ENCODE measurements around the gene ATP2B2. TPM values are rescaled to one million over a fixed set of nuclear protein-coding genes. Genes with fewer than 3 reads are reported as not detected.

Gene ATP2B2
- polyA plus RNA-seq, 4 donors, result 0.39 to 0.55 TPM; not detected in 2

- Histone ChIP-seq H3K36me3 (ENCODE audit: control insufficient read depth in 3 of 3, insufficient read depth in 2 of 3, low read depth in 1 of 3, low read length in 3 of 3) (no peaks in the 10 kb centered on the region), H3K27me3 (ENCODE audit: control insufficient read depth in 3 of 3, insufficient read depth in 3 of 3, low read length in 3 of 3) (peaks cover 0 to 5% (median 0%) of the 10 kb centered on the region in 3 donors), H3K4me1 (ENCODE audit: control insufficient read depth in 3 of 3, insufficient read depth in 2 of 3, low read depth in 1 of 3, low read length in 2 of 3) (no peaks in the 10 kb centered on the region), H3K4me3 (ENCODE audit: low read depth in 1 of 3, low read length in 3 of 3) (no peak overlapping the region), H3K9me3 (ENCODE audit: control insufficient read depth in 2 of 2, insufficient read depth in 1 of 2, low read depth in 1 of 2, low read length in 1 of 2) (no peaks in the 10 kb centered on the region), H3K27ac (ENCODE audit: low read depth in 1 of 3, low read length in 2 of 3) (no peak overlapping the region)
- FAIRE-seq (no peak), DNase-seq (no peak)
- WGBS, 3 donors, result 83 to 90% (median 88%) methylated on average over 22 of the region's 22 CpGs
These were observed 154.9 kb downstream of the ATP2B2 start for GRCh38 chr3:10350324-10350985.

- FAIRE-seq (no peak), DNase-seq (no peak)
- Histone ChIP-seq H3K27me3 (ENCODE audit: control insufficient read depth in 3 of 3, insufficient read depth in 3 of 3, low read length in 3 of 3) (peaks cover 0 to 5% (median 0%) of the 10 kb centered on the region in 3 donors), H3K4me3 (ENCODE audit: low read depth in 1 of 3, low read length in 3 of 3) (no peak overlapping the region), H3K36me3 (ENCODE audit: control insufficient read depth in 3 of 3, insufficient read depth in 2 of 3, low read depth in 1 of 3, low read length in 3 of 3) (no peaks in the 10 kb centered on the region), H3K4me1 (ENCODE audit: control insufficient read depth in 3 of 3, insufficient read depth in 2 of 3, low read depth in 1 of 3, low read length in 2 of 3) (no peaks in the 10 kb centered on the region), H3K9me3 (ENCODE audit: control insufficient read depth in 2 of 2, insufficient read depth in 1 of 2, low read depth in 1 of 2, low read length in 1 of 2) (no peaks in the 10 kb centered on the region), H3K27ac (ENCODE audit: low read depth in 1 of 3, low read length in 2 of 3) (no peak overlapping the region)
- WGBS, 3 donors, result 85 to 92% (median 87%) methylated on average over 9 to 10 of the region's 10 CpGs
These were observed 155.6 kb downstream of the ATP2B2 start for GRCh38 chr3:10349801-10350200.

DNA sequence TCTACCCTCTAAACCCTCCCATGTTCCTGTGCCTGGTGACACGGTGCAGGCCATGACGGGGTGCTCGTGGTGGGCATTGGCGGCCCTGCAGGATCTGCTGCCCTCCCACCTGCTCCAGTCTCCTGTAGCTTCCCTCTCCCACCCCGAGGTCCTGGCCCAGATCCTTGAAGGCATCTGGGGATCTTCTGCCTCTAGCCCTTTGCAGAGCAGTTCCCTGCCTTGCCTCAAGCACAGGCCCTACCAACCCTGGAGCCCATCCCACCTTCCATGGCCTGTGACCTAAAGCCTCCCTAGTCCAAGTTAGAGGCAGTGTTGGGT is 157.0 kb downstream of the ATP2B2 start:
- Histone ChIP-seq H3K36me3 (ENCODE audit: control insufficient read depth in 3 of 3, insufficient read depth in 2 of 3, low read depth in 1 of 3, low read length in 3 of 3) (no peaks in the 10 kb centered on the region), H3K4me3 (ENCODE audit: low read depth in 1 of 3, low read length in 3 of 3) (no peak overlapping the region), H3K9me3 (ENCODE audit: control insufficient read depth in 2 of 2, insufficient read depth in 1 of 2, low read depth in 1 of 2, low read length in 1 of 2) (no peaks in the 10 kb centered on the region), H3K27ac (ENCODE audit: low read depth in 1 of 3, low read length in 2 of 3) (no peak overlapping the region), H3K4me1 (ENCODE audit: control insufficient read depth in 3 of 3, insufficient read depth in 2 of 3, low read depth in 1 of 3, low read length in 2 of 3) (no peaks in the 10 kb centered on the region), H3K27me3 (ENCODE audit: control insufficient read depth in 3 of 3, insufficient read depth in 3 of 3, low read length in 3 of 3) (peaks cover 0 to 3% (median 0%) of the 10 kb centered on the region in 3 donors)
- no peak for DNase-seq
- 78 to 85% (median 82%) methylated on average over 5 of the region's 5 CpGs for WGBS, 3 donors
- FAIRE-seq, result no peak

GRCh38 chr3:10347648-10348403 is 157.6 kb downstream of the ATP2B2 start:
- FAIRE-seq (no peak), DNase-seq (no peak)
- Histone ChIP-seq H3K4me3 (ENCODE audit: low read depth in 1 of 3, low read length in 3 of 3) (no peak overlapping the region), H3K4me1 (ENCODE audit: control insufficient read depth in 3 of 3, insufficient read depth in 2 of 3, low read depth in 1 of 3, low read length in 2 of 3) (no peaks in the 10 kb centered on the region), H3K27ac (ENCODE audit: low read depth in 1 of 3, low read length in 2 of 3) (no peak overlapping the region), H3K9me3 (ENCODE audit: control insufficient read depth in 2 of 2, insufficient read depth in 1 of 2, low read depth in 1 of 2, low read length in 1 of 2) (no peaks in the 10 kb centered on the region), H3K36me3 (ENCODE audit: control insufficient read depth in 3 of 3, insufficient read depth in 2 of 3, low read depth in 1 of 3, low read length in 3 of 3) (no peaks in the 10 kb centered on the region), H3K27me3 (ENCODE audit: control insufficient read depth in 3 of 3, insufficient read depth in 3 of 3, low read length in 3 of 3) (peaks cover 0 to 3% (median 0%) of the 10 kb centered on the region in 3 donors)
- 78 to 81% (median 79%) methylated on average over 13 of the region's 13 CpGs for WGBS, 3 donors

DNA sequence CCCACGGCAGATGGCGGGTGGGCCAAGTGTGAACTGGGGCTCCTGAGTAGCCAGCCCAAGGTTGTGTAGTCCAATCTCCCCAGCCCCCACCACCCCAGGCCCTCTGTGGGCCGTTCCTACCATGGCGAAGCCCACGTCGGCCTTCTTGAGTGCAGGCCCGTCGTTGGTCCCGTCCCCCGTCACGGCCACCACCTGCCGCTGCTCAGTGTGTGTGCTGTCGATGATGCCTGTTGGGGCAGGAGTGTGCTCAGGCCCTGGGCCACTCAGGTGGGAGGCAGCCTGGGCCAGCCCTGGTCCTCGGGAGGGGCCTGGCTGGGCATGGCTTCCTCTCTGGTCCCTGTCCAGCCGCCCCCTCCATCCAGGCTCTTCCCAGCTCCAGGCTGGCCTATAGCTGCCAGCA is 159.5 kb downstream of the ATP2B2 start:
- FAIRE-seq (no peak), DNase-seq (no peak)
- Histone ChIP-seq H3K27ac (ENCODE audit: low read depth in 1 of 3, low read length in 2 of 3) (no peak overlapping the region), H3K27me3 (ENCODE audit: control insufficient read depth in 3 of 3, insufficient read depth in 3 of 3, low read length in 3 of 3) (no peaks in the 10 kb centered on the region), H3K36me3 (ENCODE audit: control insufficient read depth in 3 of 3, insufficient read depth in 2 of 3, low read depth in 1 of 3, low read length in 3 of 3) (no peaks in the 10 kb centered on the region), H3K9me3 (ENCODE audit: control insufficient read depth in 2 of 2, insufficient read depth in 1 of 2, low read depth in 1 of 2, low read length in 1 of 2) (no peaks in the 10 kb centered on the region), H3K4me3 (ENCODE audit: low read depth in 1 of 3, low read length in 3 of 3) (no peak overlapping the region), H3K4me1 (ENCODE audit: control insufficient read depth in 3 of 3, insufficient read depth in 2 of 3, low read depth in 1 of 3, low read length in 2 of 3) (no peaks in the 10 kb centered on the region)
- WGBS, 3 donors, result 76 to 85% (median 82%) methylated on average over 12 to 15 of the region's 15 CpGs

- Histone ChIP-seq H3K36me3 (ENCODE audit: control insufficient read depth in 3 of 3, insufficient read depth in 2 of 3, low read depth in 1 of 3, low read length in 3 of 3) (no peaks in the 10 kb centered on the region), H3K9me3 (ENCODE audit: control insufficient read depth in 2 of 2, insufficient read depth in 1 of 2, low read depth in 1 of 2, low read length in 1 of 2) (no peaks in the 10 kb centered on the region), H3K4me3 (ENCODE audit: low read depth in 1 of 3, low read length in 3 of 3) (no peak overlapping the region), H3K4me1 (ENCODE audit: control insufficient read depth in 3 of 3, insufficient read depth in 2 of 3, low read depth in 1 of 3, low read length in 2 of 3) (no peaks in the 10 kb centered on the region), H3K27ac (ENCODE audit: low read depth in 1 of 3, low read length in 2 of 3) (no peak overlapping the region), H3K27me3 (ENCODE audit: control insufficient read depth in 3 of 3, insufficient read depth in 3 of 3, low read length in 3 of 3) (no peaks in the 10 kb centered on the region)
- FAIRE-seq (no peak), DNase-seq (no peak)
- WGBS, 3 donors, result 53 to 72% (median 59%) methylated on average over 19 of the region's 19 CpGs
These were observed 160.3 kb downstream of the ATP2B2 start for GRCh38 chr3:10344944-10345575.

DNA sequence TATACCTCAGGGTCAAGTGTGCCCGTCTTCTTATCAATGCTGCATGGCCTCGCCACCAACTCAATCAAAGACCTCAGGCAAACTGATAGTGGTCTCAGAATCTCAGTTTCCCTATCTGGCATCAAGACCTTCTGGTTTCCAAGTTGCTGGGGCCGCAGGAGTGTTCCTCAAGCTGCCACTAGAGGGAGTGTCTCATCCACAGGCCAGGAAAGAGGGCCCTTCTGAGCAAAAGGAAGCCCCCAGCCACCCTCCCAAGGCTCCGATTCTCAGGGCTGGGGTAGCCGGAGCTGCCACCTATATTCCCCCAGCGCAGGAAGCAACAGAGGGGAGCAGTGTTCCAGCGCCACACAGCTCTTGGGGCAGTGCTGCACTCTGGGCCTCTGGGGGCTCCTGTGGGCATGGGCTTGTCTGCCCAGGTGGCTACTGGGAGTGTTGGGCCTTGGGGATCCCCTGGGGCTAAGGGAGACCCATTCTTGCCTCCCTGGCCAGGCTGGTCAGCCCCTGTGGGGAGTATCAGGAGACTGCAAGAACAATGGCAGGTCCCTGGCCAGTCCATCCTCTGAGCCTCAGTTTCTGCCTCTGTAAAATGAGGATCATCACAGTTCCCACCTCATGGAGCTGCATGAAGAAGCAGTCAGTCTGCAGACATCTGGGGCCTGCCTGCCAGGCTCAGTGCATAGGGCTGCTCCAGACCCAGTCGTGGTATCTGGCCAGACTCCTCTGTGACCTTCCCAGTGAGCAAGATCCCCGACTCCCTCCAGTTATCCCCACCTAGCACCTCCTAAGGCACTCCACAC is 161.0 kb downstream of the ATP2B2 start:
- no peak for FAIRE-seq
- no peak overlapping the region for H3K27ac ChIP-seq (ENCODE audit: low read depth in 1 of 3, low read length in 2 of 3)
- 21 to 30% (median 23%) methylated on average over 9 of the region's 9 CpGs for WGBS, 3 donors
- H3K4me3 ChIP-seq (ENCODE audit: low read depth in 1 of 3, low read length in 3 of 3), result no peak overlapping the region
- no peaks in the 10 kb centered on the region for H3K36me3 ChIP-seq (ENCODE audit: control insufficient read depth in 3 of 3, insufficient read depth in 2 of 3, low read depth in 1 of 3, low read length in 3 of 3)
- H3K9me3 ChIP-seq (ENCODE audit: control insufficient read depth in 2 of 2, insufficient read depth in 1 of 2, low read depth in 1 of 2, low read length in 1 of 2), result no peaks in the 10 kb centered on the region
- peak; percentile 20 to 45 for DNase-seq
- H3K27me3 ChIP-seq (ENCODE audit: control insufficient read depth in 3 of 3, insufficient read depth in 3 of 3, low read length in 3 of 3), result no peaks in the 10 kb centered on the region
- peaks cover 0 to under 1% (median 0%) of the 10 kb centered on the region in 3 donors for H3K4me1 ChIP-seq (ENCODE audit: control insufficient read depth in 3 of 3, insufficient read depth in 2 of 3, low read depth in 1 of 3, low read length in 2 of 3)

GRCh38 chr3:10343526-10343925 is 161.9 kb downstream of the ATP2B2 start:
- FAIRE-seq (no peak), DNase-seq (no peak)
- Histone ChIP-seq H3K27me3 (ENCODE audit: control insufficient read depth in 3 of 3, insufficient read depth in 3 of 3, low read length in 3 of 3) (no peaks in the 10 kb centered on the region), H3K27ac (ENCODE audit: low read depth in 1 of 3, low read length in 2 of 3) (no peak overlapping the region), H3K4me3 (ENCODE audit: low read depth in 1 of 3, low read length in 3 of 3) (no peak overlapping the region), H3K9me3 (ENCODE audit: control insufficient read depth in 2 of 2, insufficient read depth in 1 of 2, low read depth in 1 of 2, low read length in 1 of 2) (no peaks in the 10 kb centered on the region), H3K4me1 (ENCODE audit: control insufficient read depth in 3 of 3, insufficient read depth in 2 of 3, low read depth in 1 of 3, low read length in 2 of 3) (peaks cover 0 to 9% (median 0%) of the 10 kb centered on the region in 3 donors), H3K36me3 (ENCODE audit: control insufficient read depth in 3 of 3, insufficient read depth in 2 of 3, low read depth in 1 of 3, low read length in 3 of 3) (no peaks in the 10 kb centered on the region)
- WGBS, 3 donors, result 31 to 59% (median 42%) methylated on average over 11 of the region's 11 CpGs

All from small intestine (tissue), 7 donors.